ENCODE results near the gene MYH7. TPM values are rescaled to one million over a fixed set of nuclear protein-coding genes. Genes with fewer than 3 reads are reported as not detected.

Gene MYH7
- polyA plus RNA-seq, 1 of the 3 experiments (the other 2 are of a cell fraction), result not detected

DNA sequence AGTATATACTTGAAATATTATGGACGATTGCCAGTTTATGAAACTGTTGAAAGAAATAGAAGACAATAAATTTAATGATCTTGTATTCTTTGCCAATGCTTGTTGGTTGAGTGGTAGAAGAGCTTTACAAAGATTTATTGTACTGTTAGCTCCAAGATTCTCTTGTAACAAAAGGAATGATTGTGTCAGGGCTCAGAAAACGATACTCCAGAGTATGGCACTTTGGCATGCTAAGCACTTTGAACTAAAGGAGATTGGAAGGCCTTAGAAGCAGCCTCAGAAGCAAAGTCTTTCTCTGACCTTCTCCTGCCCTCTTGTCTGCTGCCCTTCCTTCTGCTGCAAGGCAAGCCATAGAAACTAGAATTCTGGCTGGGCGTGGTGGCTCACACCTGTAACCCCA, 29.8 kb upstream of the MYH7 start (continued):
- TF ChIP-seq POLR2AphosphoS5 (IDR thresholded peaks at IDR 0.05; ENCODE audit: low read depth, low read length), result no peak

GRCh38 chr14:23464700-23465099, 29.2 kb upstream of the MYH7 start:
- H3K36me3 ChIP-seq (replicated peaks in 1 of 2; ENCODE audit: control insufficient read depth in 1 of 2, insufficient read depth in 2 of 2, low read length in 1 of 2), result no peaks in the 10 kb centered on the region
- ChIA-PET CTCF (interaction anchor here (1.1 to 26.4 kb wide), 4 partner anchors 75 to 111 kb away, joined by 3 to 785 read pairs (median 4); partner anchors contain the start of genes AP1G2 and THTPA), POLR2A (no interaction called here)
- no peaks in the 10 kb centered on the region for H3K27me3 ChIP-seq (ENCODE audit: insufficient read depth)
- no peaks in the 10 kb centered on the region for H3K9me3 ChIP-seq
- no peak overlapping the region for H3K4me3 ChIP-seq (ENCODE audit: low read depth in 2 of 2, low read length in 1 of 2)
- TF ChIP-seq IRF3 (IDR thresholded peaks at IDR 0.05; ENCODE audit: low read depth, low read length), result no peak
- no peak for TF ChIP-seq GABPA (IDR thresholded peaks at IDR 0.05; ENCODE audit: low read depth)
- TF ChIP-seq FOXM1 (IDR thresholded peaks at IDR 0.05; ENCODE audit: low read depth), result no peak
- TF ChIP-seq JUND (IDR thresholded peaks at IDR 0.05), result no peak
- no peak for TF ChIP-seq MXI1 (IDR thresholded peaks at IDR 0.05; ENCODE audit: low read depth, low read length)
- no peak for TF ChIP-seq NRF1 (IDR thresholded peaks at IDR 0.05; ENCODE audit: low read depth, low read length)
- TF ChIP-seq TEAD4 (IDR thresholded peaks at IDR 0.05; ENCODE audit: borderline replicate concordance, insufficient read depth), result no peak
- TF ChIP-seq GATA2 (CRISPR knock-in tag; IDR thresholded peaks at IDR 0.05), result no peak
- no peak overlapping the region for H2AFZ ChIP-seq (ENCODE audit: low read depth)
- no peaks in the 10 kb centered on the region for H4K20me1 ChIP-seq (ENCODE audit: insufficient read depth)
- peaks cover 5% of the 10 kb centered on the region for H3F3A ChIP-seq (replicated peaks; ENCODE audit: insufficient read depth)
- H3K27ac ChIP-seq (ENCODE audit: low read depth in 2 of 2, low read length in 1 of 2), result no peak overlapping the region
- H3K9me2 ChIP-seq, result no peaks in the 10 kb centered on the region
- H3K4me2 ChIP-seq, result no peak overlapping the region
- peaks cover 0 to 2% of the 10 kb centered on the region in 2 experiments; a peak in 1 of 4 replicates for H3K4me1 ChIP-seq (ENCODE audit: control insufficient read depth in 1 of 2, insufficient read depth in 2 of 2, low read depth in 1 of 2, low read length in 1 of 2)
- H3K79me2 ChIP-seq (ENCODE audit: insufficient read depth), result peaks cover 2% of the 10 kb centered on the region
- no peak overlapping the region for H3K9ac ChIP-seq
- DNase-seq, result no peak

DNA sequence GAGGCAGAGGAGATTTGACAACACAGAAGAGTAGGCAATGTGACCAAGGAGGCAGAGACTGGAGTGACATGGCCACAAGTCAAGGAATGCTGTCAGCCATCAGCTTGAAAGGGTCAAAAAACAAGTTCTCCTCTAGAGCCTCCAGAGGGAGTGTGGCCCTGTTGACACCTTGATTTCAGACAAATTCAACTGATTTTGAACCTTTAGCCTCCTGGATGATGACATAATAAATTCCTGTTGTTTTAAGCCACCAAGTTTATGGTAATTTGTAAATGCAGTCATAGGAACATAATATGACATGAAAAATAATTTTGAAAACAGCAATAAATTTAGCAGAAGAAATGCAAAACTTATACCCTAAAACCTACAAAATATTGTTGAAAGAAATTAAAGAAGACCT, 25.5 kb upstream of the MYH7 start:
- Histone ChIP-seq H3K27ac (ENCODE audit: low read depth in 2 of 2, low read length in 1 of 2) (no peak overlapping the region), H3K36me3 (replicated peaks in 1 of 2; ENCODE audit: control insufficient read depth in 1 of 2, insufficient read depth in 2 of 2, low read length in 1 of 2) (no peaks in the 10 kb centered on the region), H3K9me2 (no peaks in the 10 kb centered on the region), H3K9ac (no peak overlapping the region), H3K79me2 (ENCODE audit: insufficient read depth) (no peaks in the 10 kb centered on the region), H4K20me1 (ENCODE audit: insufficient read depth) (no peaks in the 10 kb centered on the region), H3K4me2 (no peak overlapping the region), H3K4me1 (ENCODE audit: control insufficient read depth in 1 of 2, insufficient read depth in 2 of 2, low read depth in 1 of 2, low read length in 1 of 2) (no peaks in the 10 kb centered on the region), H3K9me3 (no peaks in the 10 kb centered on the region), H3F3A (replicated peaks; ENCODE audit: insufficient read depth) (no peaks in the 10 kb centered on the region), H3K27me3 (ENCODE audit: insufficient read depth) (no peaks in the 10 kb centered on the region), H2AFZ (ENCODE audit: low read depth) (no peak overlapping the region), H3K4me3 (ENCODE audit: low read depth in 2 of 2, low read length in 1 of 2) (no peak overlapping the region)
- DNase-seq, result no peak
- ChIA-PET CTCF (no interaction called here), POLR2A (no interaction called here)
- TF ChIP-seq, protein P1, sequence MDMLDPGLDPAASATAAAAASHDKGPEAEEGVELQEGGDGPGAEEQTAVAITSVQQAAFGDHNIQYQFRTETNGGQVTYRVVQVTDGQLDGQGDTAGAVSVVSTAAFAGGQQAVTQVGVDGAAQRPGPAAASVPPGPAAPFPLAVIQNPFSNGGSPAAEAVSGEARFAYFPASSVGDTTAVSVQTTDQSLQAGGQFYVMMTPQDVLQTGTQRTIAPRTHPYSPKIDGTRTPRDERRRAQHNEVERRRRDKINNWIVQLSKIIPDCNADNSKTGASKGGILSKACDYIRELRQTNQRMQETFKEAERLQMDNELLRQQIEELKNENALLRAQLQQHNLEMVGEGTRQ (IDR thresholded peaks at IDR 0.05; ENCODE audit: borderline replicate concordance, low read depth, low read length), result no peak
